Mesenchymal stem cell (in vitro differentiated cells and primary cell): ENCODE data around the gene RTP5.

Experiments used
- DNase-seq: peaks from one replicate; pipeline ENCODE4 v3.0.0-alpha.2; 2013
- H2AFZ ChIP-seq: one replicate; pipeline ENCODE4 v1.6.1; 2013; ENCODE audit warnings: low read depth, mild to moderate bottlenecking, control low read depth, inconsistent platforms, low read length, moderate library complexity
- H2AK5ac ChIP-seq: 2 replicates; pipeline ENCODE4 v1.6.1; 2013; ENCODE audit warnings: low read length, moderate library complexity, mild to moderate bottlenecking, inconsistent platforms; ENCODE audit not compliant: severe bottlenecking
- H2BK120ac ChIP-seq: one replicate; pipeline ENCODE4 v1.6.1; 2013; ENCODE audit warnings: low read depth, mild to moderate bottlenecking, inconsistent platforms, low read length, moderate library complexity
- H2BK12ac ChIP-seq, 2 experiments: one replicate each; pipeline ENCODE4 v1.6.1; 2013; ENCODE audit warnings: inconsistent platforms in 2 of 2, low read length in 2 of 2, mild to moderate bottlenecking in 2 of 2, moderate library complexity in 2 of 2, control low read depth in 1 of 2
- H2BK15ac ChIP-seq: one replicate; pipeline ENCODE4 v1.6.1; 2013; ENCODE audit warnings: mild to moderate bottlenecking, low read depth, inconsistent platforms; ENCODE audit not compliant: poor library complexity, severe bottlenecking
- H2BK5ac ChIP-seq: 2 replicates; pipeline ENCODE4 v1.6.1; 2013; ENCODE audit warnings: low read depth, mild to moderate bottlenecking, low read length, control low read depth, inconsistent platforms; ENCODE audit not compliant: poor library complexity, severe bottlenecking
- H3K14ac ChIP-seq, 2 experiments: one replicate each; pipeline ENCODE4 v1.6.1; 2013; ENCODE audit warnings: inconsistent platforms in 2 of 2, low read length in 2 of 2, control low read depth in 1 of 2, mild to moderate bottlenecking in 1 of 2, moderate library complexity in 1 of 2
- H3K18ac ChIP-seq, 2 experiments: one replicate each; pipeline ENCODE4 v1.6.1; 2013; ENCODE audit warnings: inconsistent platforms in 2 of 2, low read length in 2 of 2, control low read depth in 1 of 2, low read depth in 1 of 2, mild to moderate bottlenecking in 1 of 2
- H3K23ac ChIP-seq, 2 experiments: one replicate each; pipeline ENCODE4 v1.6.1; 2013; ENCODE audit warnings: inconsistent platforms in 2 of 2, low read length in 2 of 2, mild to moderate bottlenecking in 2 of 2, moderate library complexity in 2 of 2, control low read depth in 1 of 2
- H3K27ac ChIP-seq: 2 replicates; pipeline ENCODE4 v1.5.1; 2013; ENCODE audit warnings: mild to moderate bottlenecking, moderate library complexity, low read length, control low read depth, inconsistent platforms; ENCODE audit not compliant: poor library complexity, severe bottlenecking
- H3K27me3 ChIP-seq, 2 experiments: 2 replicates each; pipeline versions ENCODE4 v1.6.1 to v1.7.0; 2013; ENCODE audit warnings: low read length in 2 of 2, mild to moderate bottlenecking in 2 of 2, moderate library complexity in 2 of 2, control low read depth in 1 of 2, inconsistent platforms in 1 of 2; ENCODE audit not compliant: control insufficient read depth in 1 of 2, insufficient read depth in 1 of 2
- H3K36me3 ChIP-seq, 2 experiments: 2 replicates each; pipeline versions ENCODE4 v1.6.1 to v1.7.0; 2013; ENCODE audit warnings: low read length in 2 of 2, control low read depth in 1 of 2, inconsistent platforms in 1 of 2, low read depth in 1 of 2, mild to moderate bottlenecking in 1 of 2; ENCODE audit not compliant: insufficient read depth in 2 of 2, control insufficient read depth in 1 of 2
- H3K4ac ChIP-seq, 2 experiments: one replicate each; pipeline ENCODE4 v1.6.1; 2013; ENCODE audit warnings: inconsistent platforms in 2 of 2, low read length in 2 of 2, mild to moderate bottlenecking in 2 of 2, moderate library complexity in 2 of 2, control low read depth in 1 of 2, low read depth in 1 of 2
- H3K4me1 ChIP-seq: 2 replicates; pipeline ENCODE4 v1.6.1; 2013; ENCODE audit warnings: low read depth, low read length, control low read depth; ENCODE audit not compliant: control insufficient read depth, insufficient read depth
- H3K4me2 ChIP-seq: 2 replicates; pipeline ENCODE4 v1.6.1; 2013; ENCODE audit warnings: low read length, mild to moderate bottlenecking, inconsistent platforms; ENCODE audit not compliant: poor library complexity, severe bottlenecking
- H3K4me3 ChIP-seq, 2 experiments: 2 replicates each; pipeline versions ENCODE4 v1.5.1 to v1.7.0; 2013; ENCODE audit warnings: low read length in 2 of 2, mild to moderate bottlenecking in 2 of 2, control low read depth in 1 of 2, low read depth in 1 of 2; ENCODE audit not compliant: insufficient read depth in 1 of 2
- H3K79me1 ChIP-seq: replicated peaks from 2 replicates; pipeline ENCODE4 v1.6.1; 2013; ENCODE audit warnings: mild to moderate bottlenecking, control low read depth, low read length, inconsistent platforms; ENCODE audit not compliant: poor library complexity, severe bottlenecking
- H3K9ac ChIP-seq: 2 replicates; pipeline ENCODE4 v1.7.0; 2013; ENCODE audit warnings: mild to moderate bottlenecking, low read length, moderate library complexity
- H3K9me3 ChIP-seq: 2 replicates; pipeline ENCODE4 v1.7.0; 2013; ENCODE audit warnings: mild to moderate bottlenecking, low read length; ENCODE audit not compliant: control insufficient read depth
- H4K8ac ChIP-seq: one replicate; pipeline ENCODE4 v1.6.1; 2013; ENCODE audit warnings: inconsistent platforms, mild to moderate bottlenecking, low read length, moderate library complexity
- H4K91ac ChIP-seq: one replicate; pipeline ENCODE4 v1.6.1; 2013; ENCODE audit warnings: mild to moderate bottlenecking, low read length, inconsistent platforms
- WGBS: methylation state at CpG from one replicate; pipeline ENCODE4 v1.1.7; 2013; ENCODE audit warnings: mixed read lengths; 5-methylcytosine and 5-hydroxymethylcytosine counted together

The RTP5 gene

GRCh38 chr2:241854342-241855244 lies 14.9 kb upstream of the RTP5 start:
- Histone ChIP-seq H3K9me3 (no peaks in the 10 kb centered on the region), H2BK5ac (no peak overlapping the region), H3K14ac (no peak overlapping the region), H2BK120ac (no peak overlapping the region), H4K91ac (no peak overlapping the region), H2BK15ac (no peak overlapping the region), H3K23ac (no peak overlapping the region), H3K79me1 (no peaks in the 10 kb centered on the region), H3K4ac (no peak overlapping the region), H3K4me2 (no peak overlapping the region), H3K9ac (no peak overlapping the region), H3K4me1 (peaks cover 15% of the 10 kb centered on the region), H3K4me3 (no peak overlapping the region), H3K27ac (no peak overlapping the region), H3K36me3 (no peaks in the 10 kb centered on the region), H2AK5ac (no peak overlapping the region), H2AFZ (no peak overlapping the region), H4K8ac (no peak overlapping the region), H3K18ac (no peak overlapping the region), H2BK12ac (no peak overlapping the region), H3K27me3 (peaks cover 0 to 43% of the 10 kb centered on the region in 2 experiments)
- no peak for DNase-seq
- 87% methylated on average over 17 of the region's 21 CpGs for WGBS

DNA sequence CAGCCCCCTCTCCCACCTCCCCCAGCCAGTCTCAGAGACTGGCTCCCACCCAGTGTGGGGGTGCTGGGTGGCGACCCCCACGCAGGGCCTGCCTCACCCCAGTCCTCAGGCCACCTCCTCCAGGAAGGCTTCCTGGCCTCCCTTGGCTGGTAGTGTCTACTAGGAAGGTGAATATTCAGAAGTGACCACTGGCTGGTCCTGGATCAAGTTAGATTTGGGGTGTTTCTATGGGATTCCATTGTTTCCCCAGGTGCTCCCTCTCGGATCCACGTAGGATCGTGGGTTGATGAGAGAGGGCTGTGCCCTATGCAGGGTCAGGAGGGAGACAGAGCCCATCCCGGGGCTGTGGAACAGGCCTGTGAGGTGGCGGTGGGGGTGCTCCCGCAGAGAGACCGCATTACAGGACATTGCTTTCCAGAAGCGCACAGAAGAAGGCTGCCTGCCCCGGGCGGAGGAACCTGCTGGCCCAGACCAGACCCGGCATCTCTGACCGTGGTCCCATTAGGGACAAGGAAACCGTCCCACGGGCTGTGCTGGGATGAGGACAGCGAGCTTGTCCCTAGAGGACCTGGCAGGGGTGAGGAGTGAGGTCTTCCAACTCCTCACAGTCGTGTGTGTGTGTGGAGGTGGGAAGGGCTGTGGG lies 14.2 kb upstream of the RTP5 start:
- Histone ChIP-seq H3K14ac (no peak overlapping the region), H3K4me1 (peaks cover 15% of the 10 kb centered on the region), H4K91ac (no peak overlapping the region), H2BK15ac (no peak overlapping the region), H3K36me3 (no peaks in the 10 kb centered on the region), H3K4ac (no peak overlapping the region), H3K79me1 (no peaks in the 10 kb centered on the region), H3K4me3 (no peak overlapping the region), H3K9me3 (no peaks in the 10 kb centered on the region), H2BK12ac (no peak overlapping the region), H2AK5ac (no peak overlapping the region), H4K8ac (no peak overlapping the region), H3K27ac (no peak overlapping the region), H3K18ac (no peak overlapping the region), H3K23ac (no peak overlapping the region), H3K9ac (no peak overlapping the region), H3K27me3 (peaks cover 0 to 43% of the 10 kb centered on the region in 2 experiments), H2AFZ (no peak overlapping the region), H3K4me2 (no peak overlapping the region), H2BK5ac (no peak overlapping the region), H2BK120ac (no peak overlapping the region)
- 90% methylated on average over 16 of the region's 18 CpGs for WGBS
- DNase-seq: no peak

- peaks cover 15% of the 10 kb centered on the region for H3K4me1 ChIP-seq
- H4K91ac ChIP-seq: no peak overlapping the region
- H2BK12ac ChIP-seq: no peak overlapping the region
- H2AK5ac ChIP-seq: no peak overlapping the region
- H3K36me3 ChIP-seq: no peaks in the 10 kb centered on the region
- H3K9ac ChIP-seq: no peak overlapping the region
- H3K27me3 ChIP-seq: peaks cover 0 to 43% of the 10 kb centered on the region in 2 experiments
- no peak overlapping the region for H2AFZ ChIP-seq
- WGBS: 77% methylated on average over 20 of the region's 20 CpGs
- H3K4me2 ChIP-seq: no peak overlapping the region
- no peak overlapping the region for H4K8ac ChIP-seq
- no peaks in the 10 kb centered on the region for H3K79me1 ChIP-seq
- no peak overlapping the region for H2BK120ac ChIP-seq
- no peak overlapping the region for H3K18ac ChIP-seq
- H3K27ac ChIP-seq: no peak overlapping the region
- no peak overlapping the region for H3K23ac ChIP-seq
- DNase-seq: no peak
- H3K14ac ChIP-seq: no peak overlapping the region
- H3K9me3 ChIP-seq: no peaks in the 10 kb centered on the region
- no peak overlapping the region for H3K4me3 ChIP-seq
- no peak overlapping the region for H2BK15ac ChIP-seq
- no peak overlapping the region for H3K4ac ChIP-seq
- H2BK5ac ChIP-seq: no peak overlapping the region
These were observed 13.6 kb upstream of the RTP5 start for GRCh38 chr2:241855888-241856422.

- H3K4me1 ChIP-seq: peaks cover 13% of the 10 kb centered on the region
- no peaks in the 10 kb centered on the region for H3K9me3 ChIP-seq
- no peak overlapping the region for H3K14ac ChIP-seq
- no peak overlapping the region for H2AFZ ChIP-seq
- H4K8ac ChIP-seq: no peak overlapping the region
- H2BK12ac ChIP-seq: no peak overlapping the region
- no peak overlapping the region for H2BK5ac ChIP-seq
- no peak overlapping the region for H3K9ac ChIP-seq
- no peak overlapping the region for H3K27ac ChIP-seq
- 87% methylated on average over 27 of the region's 28 CpGs for WGBS
- no peak overlapping the region for H3K4me3 ChIP-seq
- H2BK15ac ChIP-seq: no peak overlapping the region
- no peak overlapping the region for H3K4me2 ChIP-seq
- H3K36me3 ChIP-seq: no peaks in the 10 kb centered on the region
- H3K4ac ChIP-seq: no peak overlapping the region
- no peak overlapping the region for H2AK5ac ChIP-seq
- H3K79me1 ChIP-seq: no peaks in the 10 kb centered on the region
- H4K91ac ChIP-seq: no peak overlapping the region
- H3K27me3 ChIP-seq: peaks cover 0 to 49% of the 10 kb centered on the region in 2 experiments
- H2BK120ac ChIP-seq: no peak overlapping the region
- no peak overlapping the region for H3K23ac ChIP-seq
- DNase-seq: no peak
- H3K18ac ChIP-seq: no peak overlapping the region
These were observed 12.4 kb upstream of the RTP5 start for GRCh38 chr2:241857041-241857541.
